Dedifferentiated amniotic fluid mesenchymal stem cell (primary cell): Measurements from ENCODE around the gene IQCK.
A peak's percentile ranks its signal among the peaks of the same experiment; 100 is the strongest.

ENCODE experiments used
- DNase-seq: peaks from one replicate; pipeline ENCODE4 v3.0.0-alpha.2; 2016; ENCODE audit errors: extremely low spot score

The IQCK gene

GRCh38 chr16:19837331-19837980 lies 119.4 kb downstream of the IQCK start:
- no peak for DNase-seq

- DNase-seq = no peak
These were observed 120.1 kb downstream of the IQCK start for GRCh38 chr16:19837984-19838707.

GRCh38 chr16:19840524-19841110 lies 122.5 kb downstream of the IQCK start:
- no peak for DNase-seq

GRCh38 chr16:19841184-19841583 lies 123.1 kb downstream of the IQCK start:
- DNase-seq = no peak

- DNase-seq = no peak
These were observed 124.5 kb downstream of the IQCK start for GRCh38 chr16:19842426-19843157.

GRCh38 chr16:19843371-19843770 lies 125.3 kb downstream of the IQCK start:
- DNase-seq = no peak

- peak; percentile 38 for DNase-seq
These were observed 127.0 kb downstream of the IQCK start for GRCh38 chr16:19844945-19845641.

- DNase-seq = no peak
These were observed 128.4 kb downstream of the IQCK start for GRCh38 chr16:19846436-19846835.

GRCh38 chr16:19848756-19849155 lies 130.7 kb downstream of the IQCK start:
- no peak for DNase-seq

GRCh38 chr16:19850131-19850817 lies 132.2 kb downstream of the IQCK start:
- no peak for DNase-seq

- DNase-seq = no peak
These were observed 133.4 kb downstream of the IQCK start for GRCh38 chr16:19851476-19851875.

GRCh38 chr16:19853132-19853741 lies 135.2 kb downstream of the IQCK start:
- DNase-seq = no peak

- no peak for DNase-seq
These were observed 135.9 kb downstream of the IQCK start for GRCh38 chr16:19853742-19854542.

GRCh38 chr16:19854543-19854876 lies 136.4 kb downstream of the IQCK start:
- DNase-seq = no peak

- DNase-seq = no peak
These were observed 138.0 kb downstream of the IQCK start for GRCh38 chr16:19856120-19856519.

- DNase-seq = no peak
These were observed 139.7 kb downstream of the IQCK start for GRCh38 chr16:19857593-19858339.

GRCh38 chr16:19858340-19859018 lies 140.4 kb downstream of the IQCK start:
- no peak for DNase-seq

GRCh38 chr16:19859166-19859565 lies 141.1 kb downstream of the IQCK start:
- DNase-seq = no peak

GRCh38 chr16:19859603-19860002 lies 141.5 kb downstream of the IQCK start:
- no peak for DNase-seq
